ENCODE measurements around the gene IREB2.
"Not testable (repeated sequence)": the region's sequence is repeated elsewhere in the genome, so short reads cannot be mapped to it uniquely, and the experiment has no call there.

IREB2 gene

DNA sequence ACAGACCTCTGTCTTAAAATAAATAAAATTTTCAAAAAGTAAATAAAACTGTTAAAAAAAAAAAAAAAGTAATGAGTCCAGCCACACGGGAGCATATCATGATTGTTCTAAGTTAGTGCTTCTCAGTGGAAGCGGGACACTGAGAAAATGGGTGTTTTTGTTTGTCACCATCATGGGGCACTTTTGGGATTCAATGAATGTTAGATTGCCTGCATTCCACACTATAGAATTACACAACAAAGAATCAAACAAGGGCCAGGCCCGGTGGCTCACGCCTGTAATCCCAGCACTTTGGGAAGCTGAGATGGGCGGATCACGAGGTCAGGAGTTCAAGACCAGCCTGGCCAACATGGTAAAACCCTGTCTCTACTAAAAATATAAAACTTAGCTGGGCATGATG is 3.3 kb upstream of the IREB2 start:
- DNase-seq: not testable (repeated sequence)

DNA sequence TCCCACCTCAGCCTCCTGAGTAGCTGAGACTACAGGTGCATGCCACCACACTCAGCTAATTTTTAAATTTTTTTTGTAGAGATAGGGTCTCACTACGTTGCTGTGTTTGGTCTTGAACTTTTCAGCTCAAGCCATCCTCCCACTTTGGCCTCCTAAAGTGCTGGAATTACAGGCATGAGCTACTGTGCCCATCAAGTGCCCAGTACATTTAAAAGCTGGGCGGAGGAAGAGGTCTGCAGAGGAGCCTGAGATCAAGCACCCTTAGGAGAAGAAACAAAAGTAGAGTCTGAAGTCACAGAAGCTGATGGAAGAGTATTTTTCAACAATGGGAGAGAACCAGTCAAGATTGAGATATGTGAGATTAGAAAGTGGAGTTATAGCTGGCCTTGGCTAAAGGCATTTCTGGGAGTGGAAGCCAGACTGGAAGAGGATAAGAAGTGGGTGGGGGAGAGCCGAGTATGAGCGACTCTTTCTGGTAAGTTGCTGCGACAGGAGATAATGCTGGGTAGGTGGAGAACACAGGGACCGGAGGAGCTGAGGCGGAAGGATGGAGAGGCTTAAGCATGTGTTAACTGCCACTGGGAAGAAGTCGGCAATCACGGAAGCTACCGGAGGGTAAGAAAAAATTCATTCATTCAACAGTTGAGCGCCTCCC is 782 bp upstream of the IREB2 start:
- DNase-seq: no peak

DNA sequence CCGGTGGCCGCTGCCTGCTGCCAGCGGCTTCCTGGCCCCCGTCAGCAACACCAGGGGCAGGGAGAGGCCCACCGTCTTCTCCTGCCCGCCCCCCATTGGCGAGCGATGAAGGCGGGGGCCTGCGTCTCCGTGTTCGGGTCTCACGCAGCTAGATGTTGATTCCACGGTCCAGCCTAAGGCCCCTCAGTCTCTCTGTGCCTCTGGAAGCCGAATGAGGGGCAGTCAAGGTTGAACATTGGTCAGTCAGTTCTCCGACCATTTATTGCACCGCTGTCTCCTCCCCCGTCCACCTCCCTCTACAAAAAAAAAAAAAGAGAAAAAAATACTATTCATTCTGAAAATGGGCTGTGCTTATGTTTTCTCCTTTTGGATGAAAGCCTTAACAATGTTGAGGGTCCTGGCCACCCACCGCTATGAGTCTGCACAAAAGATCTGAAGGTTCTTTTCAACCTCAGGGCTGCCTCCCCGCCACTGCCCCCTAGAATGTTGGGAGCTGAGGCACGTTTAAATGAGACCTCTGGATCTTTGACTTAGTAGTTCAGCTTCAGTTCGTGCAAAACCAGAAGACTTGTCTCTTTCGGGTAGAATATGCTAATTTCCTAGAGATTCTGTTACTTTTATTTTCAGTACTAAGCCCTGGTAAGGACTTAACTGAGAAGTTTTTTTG is 736 bp downstream of the IREB2 start:
- DNase-seq: peak; percentile 50

DNA sequence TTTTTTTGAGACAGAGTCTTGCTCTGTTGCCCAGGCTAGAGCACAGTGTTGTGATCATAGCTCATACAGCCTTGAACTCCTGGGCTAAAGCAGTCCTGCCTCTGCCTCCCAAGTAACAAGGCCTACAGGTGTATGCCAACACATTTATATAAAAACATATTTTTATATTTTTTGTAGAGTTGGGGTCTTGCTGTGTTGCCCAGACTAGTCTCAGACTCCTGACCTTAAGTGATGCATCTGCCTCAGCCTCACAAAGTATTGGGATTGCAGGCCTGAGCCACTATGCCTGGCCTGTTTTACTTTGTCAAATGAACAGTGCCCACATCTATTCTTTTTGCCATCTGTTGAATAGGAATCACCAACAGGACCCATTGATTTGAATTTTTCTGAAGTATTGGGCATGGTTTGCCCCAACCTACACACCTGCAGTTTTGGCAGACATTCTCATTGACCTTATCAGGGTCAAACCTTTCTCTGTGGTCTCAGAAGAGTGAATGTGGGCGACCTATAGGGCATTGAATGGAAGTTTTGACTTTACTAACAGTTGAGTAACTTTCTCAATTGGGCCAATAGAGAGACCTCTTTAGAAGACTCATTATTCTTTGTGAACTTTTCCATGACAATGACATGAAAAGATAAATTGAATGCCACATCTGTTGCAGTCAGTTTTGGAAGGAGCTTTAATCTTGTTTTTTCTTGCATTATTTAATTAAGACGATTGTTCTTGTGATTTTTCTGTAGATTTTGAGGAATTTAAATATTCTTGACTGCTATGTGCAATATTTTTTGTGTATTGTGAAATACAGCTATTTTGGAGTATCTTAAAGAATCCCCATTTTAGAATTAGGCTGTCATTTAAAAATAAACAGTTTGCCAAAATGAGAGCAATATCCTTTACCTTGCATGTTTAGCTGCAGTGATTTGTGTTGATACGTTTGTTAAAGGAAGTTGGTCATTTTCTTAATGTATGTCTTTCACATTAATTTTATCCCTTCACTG is 2.7 kb downstream of the IREB2 start:
- no peak for DNase-seq

DNA sequence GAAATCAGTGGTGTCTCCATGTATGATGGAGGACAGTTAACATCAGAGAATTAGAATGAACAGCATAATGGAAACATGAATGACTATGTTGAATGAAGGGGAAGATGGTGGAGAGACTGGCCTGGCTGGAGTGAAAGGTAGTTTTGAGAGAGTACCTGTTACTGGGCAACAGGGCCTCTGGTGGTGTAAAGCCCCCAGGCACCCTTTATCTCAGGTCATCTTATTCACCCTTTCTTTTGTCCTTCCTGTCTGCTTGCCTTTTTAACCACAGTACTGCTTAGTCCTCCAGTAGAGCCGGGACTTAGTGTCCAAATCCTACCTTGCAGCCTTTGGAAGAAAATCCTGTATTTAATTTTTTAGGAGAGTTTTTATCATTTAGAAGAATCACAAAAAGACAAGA is 6.2 kb downstream of the IREB2 start:
- no peak for DNase-seq

DNA sequence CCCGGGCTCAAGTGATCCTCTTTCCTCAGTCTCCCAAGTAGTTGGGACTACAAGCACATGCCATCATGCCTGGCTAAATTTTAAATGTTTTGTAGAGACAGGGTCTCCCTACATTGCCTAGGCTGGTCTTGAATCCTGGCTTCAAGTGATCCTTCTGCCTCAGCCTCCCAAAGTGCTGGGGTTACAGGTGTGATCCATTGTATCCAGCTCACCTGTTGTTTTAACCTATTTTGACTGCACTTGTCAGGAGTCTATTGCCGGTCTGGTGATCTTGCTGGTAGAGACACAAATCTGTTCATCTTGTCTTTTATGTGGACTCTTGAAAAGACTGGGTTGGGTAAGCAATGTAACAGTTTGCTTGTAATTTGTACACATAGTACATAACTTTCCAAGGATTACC is 7.9 kb downstream of the IREB2 start:
- no peak for DNase-seq

DNA sequence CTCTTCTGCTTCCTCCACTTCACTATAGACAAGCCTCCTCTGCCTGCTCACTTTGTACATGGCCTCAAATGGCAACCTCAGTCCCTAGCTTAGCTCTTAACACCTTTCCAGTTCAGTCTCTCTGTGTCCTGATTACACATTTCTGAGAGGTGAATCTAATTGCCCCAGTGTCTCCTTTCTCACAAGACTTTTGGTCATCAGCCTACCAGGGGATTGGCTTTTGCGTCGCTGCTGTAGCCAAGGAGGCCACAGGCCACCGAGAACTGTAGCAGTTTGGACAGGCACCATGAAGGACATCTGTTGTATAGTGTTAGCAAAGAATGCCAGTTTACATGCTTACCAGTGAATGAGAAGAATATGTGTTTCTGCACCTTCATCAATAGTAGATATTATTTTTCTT is 8.5 kb downstream of the IREB2 start:
- no peak for DNase-seq

DNA sequence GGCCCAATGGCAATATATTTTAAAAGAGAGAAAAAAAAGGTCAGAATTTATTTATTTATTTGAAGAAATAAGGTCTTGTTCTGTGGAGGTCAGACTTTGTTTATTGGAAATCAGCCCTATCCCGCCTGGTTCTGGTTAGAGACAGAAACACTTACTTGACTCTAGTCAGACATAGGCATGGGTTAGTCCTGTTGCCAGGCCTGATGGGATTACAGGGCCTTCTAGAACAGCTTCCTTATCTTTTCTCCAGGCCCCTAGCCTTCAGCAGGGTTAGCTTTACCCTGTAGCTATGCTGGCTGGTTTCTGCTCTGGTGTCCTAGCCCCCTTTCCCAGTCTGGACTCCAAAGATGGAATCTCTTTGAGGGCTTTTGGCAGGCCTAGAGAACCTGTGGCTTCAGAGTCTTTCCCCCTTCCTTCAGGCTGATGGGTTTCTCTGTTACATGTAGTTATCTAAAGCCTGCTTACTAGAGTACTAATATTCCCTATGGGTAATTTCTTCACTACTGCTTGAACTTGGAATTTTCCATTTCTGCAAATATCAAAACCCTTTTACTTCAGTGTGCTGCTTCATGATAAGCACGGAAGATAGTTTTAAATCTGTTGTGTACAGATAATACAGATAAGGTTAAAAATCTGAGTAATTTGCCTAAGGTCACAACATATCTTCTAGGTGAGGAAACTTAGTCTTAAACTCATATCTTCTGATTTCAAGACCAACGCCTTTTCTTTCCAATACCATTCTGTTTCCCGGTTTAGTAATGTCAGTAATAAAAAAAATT is 10.6 kb downstream of the IREB2 start:
- no peak for DNase-seq

DNA sequence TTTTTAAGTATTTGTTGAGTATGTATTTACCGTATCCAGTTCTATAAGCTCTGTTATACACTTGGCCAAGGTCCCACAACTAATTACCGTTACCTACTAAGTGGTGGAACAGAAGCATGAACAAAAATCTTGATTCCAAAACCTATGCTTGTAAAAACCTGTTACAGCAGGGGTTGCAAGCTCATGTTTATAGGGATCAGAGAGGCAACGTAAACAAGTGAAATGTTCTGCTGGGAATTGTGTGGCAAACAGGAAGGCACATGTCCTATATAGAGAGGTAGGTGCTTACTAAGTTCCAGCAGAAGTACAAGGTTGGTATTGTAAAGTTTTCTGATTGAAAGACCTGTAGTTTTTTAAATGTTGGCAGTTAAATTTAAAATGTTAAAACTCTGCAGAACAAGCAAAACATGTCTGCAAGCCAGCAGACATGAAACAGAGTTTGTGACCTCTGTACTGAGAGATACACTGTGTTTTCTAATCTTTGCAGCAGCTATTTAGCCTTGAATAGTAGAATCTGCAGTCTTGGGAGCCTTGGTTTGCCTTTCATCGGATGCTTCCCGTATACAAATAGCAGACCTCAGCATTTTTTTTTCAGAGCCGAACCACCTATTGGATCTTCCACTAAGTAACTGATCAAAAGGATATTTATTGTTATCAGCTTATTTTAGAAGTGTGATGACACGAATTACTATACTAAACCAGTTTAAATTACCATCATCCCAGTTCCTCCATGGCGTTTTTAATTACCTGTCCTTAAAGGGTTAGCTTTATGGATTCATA is 11.4 kb downstream of the IREB2 start:
- DNase-seq: no peak

DNA sequence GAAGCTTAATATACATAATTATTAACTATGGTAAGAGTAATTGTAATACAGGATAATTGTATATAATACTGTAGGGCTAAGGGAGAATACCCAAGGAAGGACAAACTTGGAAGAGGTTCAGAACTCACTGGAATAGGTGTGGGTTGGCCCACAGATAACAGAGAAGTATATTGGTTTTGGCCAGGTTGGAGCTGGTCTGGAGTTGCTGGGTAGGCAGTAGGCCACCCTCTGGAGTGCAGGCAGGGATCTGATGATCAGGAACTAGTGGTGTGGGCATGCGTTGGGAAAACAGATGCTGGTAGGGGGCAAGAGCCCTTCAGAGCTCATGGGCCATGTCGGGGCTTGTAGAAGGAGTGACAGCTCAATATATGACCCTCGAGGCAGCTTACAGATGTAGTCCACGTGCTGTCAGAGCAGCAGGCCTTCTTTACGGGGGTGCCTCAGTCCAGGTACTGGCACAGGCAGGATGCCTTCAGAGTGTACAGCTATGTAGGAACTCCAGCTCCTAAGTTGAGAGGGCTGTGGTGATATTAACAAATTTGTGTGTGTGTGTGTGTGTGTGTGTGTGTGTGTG is 12.4 kb downstream of the IREB2 start:
- no peak for DNase-seq

DNA sequence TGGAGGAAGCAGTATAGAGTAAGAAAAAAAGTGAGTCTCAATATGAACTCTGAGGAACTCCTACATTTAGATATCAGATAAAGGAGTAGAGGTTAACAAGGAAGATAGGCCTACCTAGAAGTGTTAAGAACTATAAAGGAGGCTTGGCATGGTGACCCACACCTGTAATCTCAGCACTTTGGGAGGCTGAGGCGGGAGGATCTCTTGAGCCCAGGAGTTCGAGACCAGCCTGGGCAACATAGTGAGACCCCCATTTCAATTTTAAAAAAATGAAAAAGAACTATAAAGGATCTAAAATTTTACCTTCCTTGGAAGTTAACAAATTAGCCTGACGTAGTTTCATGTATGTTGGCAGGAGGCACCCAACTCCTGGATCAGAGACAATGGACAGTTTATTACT is 14.5 kb downstream of the IREB2 start:
- no peak for DNase-seq

DNA sequence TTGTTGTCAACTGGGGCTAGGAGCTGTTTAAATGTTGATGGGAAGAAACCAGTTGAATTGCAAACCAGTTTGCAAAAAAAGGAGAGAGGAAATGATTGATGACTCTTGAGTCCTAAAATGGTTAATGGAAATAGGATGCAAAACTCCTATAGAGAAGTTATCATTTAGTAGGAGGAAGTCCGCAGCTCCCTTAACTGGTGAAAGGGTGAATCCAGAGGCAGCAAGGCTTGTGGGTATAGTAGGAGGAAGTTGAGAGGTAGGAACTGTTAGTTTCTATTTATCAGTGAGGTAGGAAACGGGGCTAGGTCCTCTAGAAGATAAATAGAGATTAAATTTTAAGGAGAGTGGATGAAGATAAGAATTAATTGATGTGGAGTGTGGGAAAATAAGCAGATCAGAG is 15.4 kb downstream of the IREB2 start:
- no peak for DNase-seq

DNA sequence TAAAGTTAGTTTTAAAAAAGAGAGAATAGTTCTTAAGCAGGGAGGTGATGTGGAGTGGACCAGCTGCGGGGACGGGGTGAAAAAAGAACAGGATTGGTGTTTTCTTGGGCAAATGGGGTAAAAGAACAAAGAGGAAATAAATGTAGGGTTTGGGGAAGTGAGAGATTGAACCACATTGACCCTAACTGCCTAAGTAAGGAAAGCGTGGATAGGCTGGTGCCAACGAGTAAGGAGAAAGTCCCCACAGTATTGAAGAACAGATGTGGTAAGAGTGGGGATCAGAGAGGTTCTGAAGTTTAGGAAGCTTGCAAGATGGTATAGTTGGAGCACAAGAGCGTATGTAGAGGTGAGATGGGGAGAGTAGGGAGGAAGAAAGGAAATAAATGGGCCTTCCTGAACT is 17.0 kb downstream of the IREB2 start:
- no peak for DNase-seq

DNA sequence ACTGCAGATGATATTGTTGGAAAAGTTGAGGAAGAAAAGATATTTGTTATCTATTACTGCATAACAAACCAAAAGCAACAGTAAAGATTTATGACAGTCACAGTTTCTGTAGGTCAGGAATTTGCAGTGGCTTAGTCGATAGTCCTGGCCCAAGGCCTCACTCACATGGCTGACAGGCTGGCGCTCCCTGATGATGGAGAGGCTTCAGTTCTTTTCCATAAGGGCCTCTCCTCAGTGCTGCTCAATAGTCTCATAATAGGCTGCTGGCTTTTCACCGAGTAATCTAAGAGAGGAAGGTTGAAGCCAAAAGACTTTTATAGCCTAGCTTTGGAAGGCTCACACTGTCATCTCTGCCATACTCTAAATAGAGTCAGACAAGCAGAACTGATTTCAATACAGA is 17.7 kb downstream of the IREB2 start:
- peak; percentile 43 for DNase-seq

DNA sequence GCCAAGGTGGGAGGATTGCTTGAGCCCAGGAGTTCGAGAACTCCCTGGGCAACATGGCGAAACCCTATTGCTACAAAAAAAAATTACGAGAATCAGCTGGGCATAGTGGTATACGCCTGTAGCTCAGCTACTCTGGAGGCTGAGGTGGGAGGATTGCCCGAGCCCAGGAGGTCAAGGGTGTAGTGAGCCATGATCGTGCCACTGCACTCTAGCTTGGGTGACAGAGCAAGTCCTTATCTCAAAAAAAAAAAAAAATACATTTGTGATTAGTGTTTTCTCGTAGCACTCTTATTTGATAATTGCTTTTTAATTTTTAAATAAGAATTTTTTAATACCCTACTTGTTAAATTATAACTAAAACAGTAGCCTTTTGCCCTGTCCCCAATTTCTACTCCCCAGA is 18.4 kb downstream of the IREB2 start:
- no peak for DNase-seq

DNA sequence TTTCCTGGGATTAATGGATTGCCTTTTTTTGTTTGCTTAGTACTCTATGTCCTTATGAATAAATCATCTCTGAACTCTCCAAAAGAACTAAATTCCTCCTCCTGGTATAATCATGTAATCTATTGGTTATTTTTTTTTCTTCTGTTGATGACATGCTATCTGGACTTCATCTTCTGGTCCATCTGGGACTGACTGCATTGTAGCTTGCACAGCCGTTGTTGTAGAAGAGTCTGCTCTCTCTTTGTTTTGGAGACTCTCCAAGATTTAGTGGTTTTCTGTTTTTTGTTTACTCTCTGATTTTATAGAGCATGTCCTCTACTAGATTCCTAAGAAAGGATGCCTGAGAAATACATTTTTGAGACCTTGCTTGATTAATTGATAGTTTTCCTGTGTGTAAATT is 19.1 kb downstream of the IREB2 start:
- no peak for DNase-seq

DNA sequence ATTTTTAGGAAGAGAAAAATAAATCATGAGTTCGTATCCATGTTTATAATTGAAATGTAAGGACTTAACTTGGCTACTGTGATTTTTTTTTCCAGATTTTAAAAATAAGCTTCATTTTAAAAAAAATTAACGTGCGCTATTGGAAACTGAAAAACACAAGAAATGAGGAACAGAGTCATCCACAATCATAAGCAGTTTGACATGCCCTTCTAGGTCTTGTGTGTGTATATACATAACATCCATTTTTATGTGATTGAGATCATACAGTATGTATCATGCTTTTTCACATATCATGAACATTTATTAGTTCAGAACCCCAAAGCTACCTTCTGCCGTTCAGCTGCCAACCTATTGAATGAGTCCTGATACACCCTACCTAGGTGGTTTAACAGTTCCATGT is 22.7 kb downstream of the IREB2 start:
- no peak for DNase-seq

DNA sequence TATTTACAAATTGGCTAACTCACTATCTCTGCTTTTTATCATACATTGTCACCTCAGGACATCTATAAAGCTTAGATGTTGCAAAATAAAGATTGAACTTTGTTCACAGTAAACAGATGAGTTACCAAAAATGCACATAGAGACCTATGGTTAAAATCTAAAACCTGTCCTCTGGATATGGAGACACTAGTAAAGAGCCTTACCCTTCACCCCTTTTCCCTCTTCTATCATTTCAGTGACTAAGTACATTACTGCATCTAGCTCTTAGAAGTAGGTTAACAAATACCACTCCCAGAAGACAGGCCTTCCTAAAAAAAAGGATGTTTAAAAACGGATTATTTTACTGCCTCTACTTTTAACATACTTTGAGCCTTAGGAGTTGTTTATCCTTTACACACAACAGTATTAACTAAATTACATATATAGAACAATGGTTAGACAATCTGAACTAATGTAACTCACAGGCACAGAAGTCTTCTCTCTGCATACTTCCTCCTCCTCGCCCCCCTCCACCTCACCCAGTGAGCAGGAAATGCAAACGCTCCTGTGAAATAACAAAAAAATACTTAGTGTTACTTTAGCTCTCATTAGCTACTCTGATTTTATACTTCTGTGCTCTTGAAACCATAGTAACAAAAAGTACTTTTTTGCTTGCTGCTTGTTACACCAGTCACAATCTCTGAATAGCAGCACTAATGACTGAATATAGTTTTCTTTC is 23.3 kb downstream of the IREB2 start:
- DNase-seq: no peak

DNA sequence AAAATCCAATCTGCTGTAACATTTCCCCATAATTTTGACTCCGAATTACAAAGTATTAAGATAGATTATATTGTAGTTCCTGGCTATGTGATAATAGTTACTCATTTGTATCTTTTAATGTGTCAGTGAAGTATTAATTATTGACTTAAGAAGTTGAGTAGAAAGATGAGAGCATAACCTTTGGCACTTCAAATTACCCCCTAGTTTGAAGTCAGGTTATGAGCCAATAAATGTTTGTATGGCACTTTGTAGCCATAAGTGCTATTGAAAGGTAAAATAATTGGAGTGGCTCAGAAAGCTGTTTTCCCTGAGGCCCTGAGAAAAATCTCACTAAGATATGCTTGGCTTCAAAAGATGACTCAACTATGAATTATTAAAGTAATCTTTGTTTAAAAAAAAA is 31.0 kb downstream of the IREB2 start:
- DNase-seq: no peak

DNA sequence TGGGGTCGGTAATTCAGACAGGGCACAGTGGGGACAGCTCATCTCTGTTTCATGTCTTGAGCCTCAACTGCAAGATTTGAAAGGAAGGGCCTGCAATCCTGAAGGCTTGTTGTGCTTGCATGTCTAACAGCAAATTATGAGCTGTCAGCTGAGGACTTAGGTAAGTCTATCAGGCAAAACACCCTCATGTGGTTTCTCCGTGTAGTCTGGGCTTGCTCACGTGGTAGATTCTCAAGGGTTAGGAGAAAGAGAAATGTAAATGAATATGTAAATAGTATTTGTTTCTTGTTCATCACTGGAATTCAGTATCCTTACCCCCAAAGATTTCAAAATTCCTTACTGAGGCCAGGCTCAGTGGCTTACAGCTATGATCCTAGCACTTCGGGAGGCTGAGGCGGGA is 39.3 kb downstream of the IREB2 start:
- no peak for DNase-seq

DNA sequence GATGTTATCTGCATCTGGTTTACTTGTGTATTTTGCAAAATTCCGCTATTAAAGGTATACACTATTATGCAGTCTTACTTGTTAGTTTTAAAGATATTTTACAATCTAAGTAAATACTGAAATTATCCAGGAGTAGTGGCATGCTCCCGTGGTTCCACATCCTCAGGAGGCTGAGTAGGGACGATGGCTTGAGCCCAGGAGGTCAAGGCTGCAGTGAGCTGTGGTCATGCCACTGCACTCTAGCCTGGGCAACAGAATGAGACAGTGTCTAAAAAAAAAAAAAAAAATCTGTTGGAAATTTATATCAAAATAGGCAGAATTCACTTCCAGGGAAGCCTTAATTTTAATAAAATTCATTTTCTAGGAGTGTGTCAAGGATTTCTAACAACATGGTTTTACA is 41.6 kb downstream of the IREB2 start:
- no peak for DNase-seq
